ENCODE measurements around the gene BOD1L2.

The BOD1L2 gene

GRCh38 chr18:57141208-57142129, 5.4 kb upstream of the BOD1L2 start:
- TF ChIP-seq, protein P1, sequence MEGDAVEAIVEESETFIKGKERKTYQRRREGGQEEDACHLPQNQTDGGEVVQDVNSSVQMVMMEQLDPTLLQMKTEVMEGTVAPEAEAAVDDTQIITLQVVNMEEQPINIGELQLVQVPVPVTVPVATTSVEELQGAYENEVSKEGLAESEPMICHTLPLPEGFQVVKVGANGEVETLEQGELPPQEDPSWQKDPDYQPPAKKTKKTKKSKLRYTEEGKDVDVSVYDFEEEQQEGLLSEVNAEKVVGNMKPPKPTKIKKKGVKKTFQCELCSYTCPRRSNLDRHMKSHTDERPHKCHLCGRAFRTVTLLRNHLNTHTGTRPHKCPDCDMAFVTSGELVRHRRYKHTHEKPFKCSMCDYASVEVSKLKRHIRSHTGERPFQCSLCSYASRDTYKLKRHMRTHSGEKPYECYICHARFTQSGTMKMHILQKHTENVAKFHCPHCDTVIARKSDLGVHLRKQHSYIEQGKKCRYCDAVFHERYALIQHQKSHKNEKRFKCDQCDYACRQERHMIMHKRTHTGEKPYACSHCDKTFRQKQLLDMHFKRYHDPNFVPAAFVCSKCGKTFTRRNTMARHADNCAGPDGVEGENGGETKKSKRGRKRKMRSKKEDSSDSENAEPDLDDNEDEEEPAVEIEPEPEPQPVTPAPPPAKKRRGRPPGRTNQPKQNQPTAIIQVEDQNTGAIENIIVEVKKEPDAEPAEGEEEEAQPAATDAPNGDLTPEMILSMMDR (IDR thresholded peaks at IDR 0.05): no peak

- TF ChIP-seq, protein P1 (IDR thresholded peaks at IDR 0.05): no peak
Measured at GRCh38 chr18:57142324-57142723, 4.6 kb upstream of the BOD1L2 start.

- TF ChIP-seq, protein P1 (IDR thresholded peaks at IDR 0.05): no peak
Measured at GRCh38 chr18:57143265-57143664, 3.6 kb upstream of the BOD1L2 start.

DNA sequence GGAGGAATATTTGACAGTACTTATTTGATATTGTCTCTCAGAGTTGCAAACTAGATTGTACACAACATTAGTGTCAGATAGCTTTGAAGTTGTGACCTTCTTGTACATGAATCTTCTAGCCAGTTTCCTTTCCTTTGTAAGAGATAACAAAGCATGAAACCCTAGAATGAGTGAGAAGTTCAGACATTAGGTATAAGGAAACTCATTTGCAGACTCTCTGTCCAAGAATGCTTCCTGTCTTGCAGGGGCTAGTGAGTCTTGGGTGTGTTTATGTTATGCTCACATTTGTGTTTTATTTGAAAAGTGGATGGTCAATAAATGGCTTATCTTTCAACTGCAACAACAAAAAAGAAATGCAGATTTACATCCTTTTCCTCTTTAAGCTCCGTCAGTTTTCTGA, 1.4 kb downstream of the BOD1L2 start:
- TF ChIP-seq, protein P1 (IDR thresholded peaks at IDR 0.05): no peak

- TF ChIP-seq, protein P1 (IDR thresholded peaks at IDR 0.05): no peak
Measured at GRCh38 chr18:57149051-57149450, 2.2 kb downstream of the BOD1L2 start.

DNA sequence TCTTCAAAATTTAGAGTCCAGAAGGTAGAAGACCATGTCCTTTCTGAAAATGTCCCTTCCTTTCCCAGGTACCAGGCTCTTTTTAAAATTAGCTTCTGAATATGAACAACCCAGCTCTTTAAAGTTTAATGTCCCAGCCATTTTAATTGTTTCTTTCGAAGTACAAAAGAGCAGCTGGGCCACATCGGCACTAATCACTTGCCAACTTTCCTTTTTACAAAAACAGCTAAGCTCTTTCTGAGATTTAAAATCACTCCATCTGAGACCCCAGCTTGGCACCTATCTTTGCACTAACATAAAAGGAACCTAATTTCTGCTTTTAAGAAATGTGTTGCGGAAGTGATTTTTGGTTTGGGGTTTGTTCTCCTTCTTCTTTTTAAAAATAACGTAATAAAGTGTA, 2.6 kb downstream of the BOD1L2 start:
- TF ChIP-seq, protein P1 (IDR thresholded peaks at IDR 0.05): no peak

GRCh38 chr18:57150081-57150480, 3.2 kb downstream of the BOD1L2 start:
- TF ChIP-seq, protein P1 (IDR thresholded peaks at IDR 0.05): no peak

Measured in LNCAP (cell line).